GM21367 (cell line): ENCODE data around the gene IGSF23.

Source experiments
- ATAC-seq: cut with Tn5 transposase; IDR thresholded peaks from one replicate; pipeline ENCODE4 v1.9.1; 2021; ENCODE audit not compliant: unreplicated experiment

Gene IGSF23, protein sequence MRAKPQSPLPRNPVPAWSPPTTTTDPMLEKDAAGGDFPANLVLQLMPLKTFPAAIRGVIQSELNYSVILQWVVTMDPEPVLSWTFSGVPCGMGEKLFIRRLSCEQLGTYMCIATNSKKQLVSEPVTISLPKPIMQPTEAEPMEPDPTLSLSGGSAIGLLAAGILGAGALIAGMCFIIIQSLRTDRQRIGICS

DNA sequence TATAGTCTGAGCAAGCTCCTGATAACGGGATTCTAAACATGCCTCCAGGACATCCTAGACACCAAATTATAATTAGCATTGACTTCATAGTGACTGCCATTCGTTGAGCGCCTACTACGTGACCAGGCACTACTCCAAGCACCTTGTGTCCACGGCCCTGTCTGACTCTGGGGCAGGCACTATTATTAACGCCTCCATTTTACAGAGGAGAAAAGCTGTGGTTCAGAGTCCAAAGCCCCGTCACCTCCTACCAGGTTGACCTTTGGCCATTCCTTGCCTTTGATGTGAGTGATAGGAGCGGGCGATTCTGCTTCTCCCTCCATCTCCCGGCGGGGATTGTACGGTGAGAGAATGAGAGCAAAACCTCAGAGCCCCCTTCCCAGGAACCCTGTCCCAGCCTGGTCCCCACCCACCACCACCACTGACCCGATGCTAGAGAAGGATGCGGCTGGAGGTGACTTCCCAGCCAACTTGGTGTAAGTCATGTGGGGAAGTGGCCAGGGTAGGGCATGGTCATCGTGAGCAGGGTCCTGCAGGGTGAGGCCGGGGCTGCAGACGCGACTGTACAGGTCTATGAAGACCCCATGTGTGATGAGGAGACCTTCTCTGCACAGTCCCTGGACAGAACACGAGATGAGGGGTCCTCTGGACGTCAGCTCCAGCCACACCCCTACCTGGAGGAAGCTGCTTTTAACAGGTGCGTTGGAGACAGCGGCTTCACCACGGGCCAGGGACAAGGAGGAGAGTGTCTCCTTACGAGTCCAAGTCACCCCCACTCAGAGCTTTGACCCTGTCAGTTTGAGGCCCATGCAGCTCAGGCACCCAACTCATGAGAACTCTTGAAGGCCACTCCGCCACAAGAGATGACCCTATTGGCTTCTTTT, at the start of gene IGSF23:
TSS of gene IGSF23 (plus strand) at position 269 of the 884 bp plus-strand sequence. CDS start at position 352, 83 bp downstream.
- no peak for ATAC-seq

DNA sequence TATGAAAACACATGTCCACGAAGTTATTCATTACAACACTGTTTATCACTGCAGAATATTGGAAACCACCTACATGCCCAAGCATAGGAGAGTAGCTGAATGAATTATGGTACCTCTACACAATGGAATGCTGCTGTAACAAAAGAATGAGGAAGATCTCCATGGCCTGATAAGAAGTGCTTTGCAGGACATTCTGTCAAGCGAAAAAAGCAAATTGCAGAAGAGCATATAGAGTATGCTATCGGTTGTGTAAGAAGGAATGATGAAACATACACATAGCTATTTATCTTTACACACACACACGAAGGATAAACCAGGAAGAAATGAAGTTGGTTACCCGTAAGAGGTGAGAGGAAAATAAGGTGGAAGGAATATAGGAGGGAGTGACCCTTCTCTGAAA, 46.4 kb upstream of the IGSF23 start:
- no peak for ATAC-seq

DNA sequence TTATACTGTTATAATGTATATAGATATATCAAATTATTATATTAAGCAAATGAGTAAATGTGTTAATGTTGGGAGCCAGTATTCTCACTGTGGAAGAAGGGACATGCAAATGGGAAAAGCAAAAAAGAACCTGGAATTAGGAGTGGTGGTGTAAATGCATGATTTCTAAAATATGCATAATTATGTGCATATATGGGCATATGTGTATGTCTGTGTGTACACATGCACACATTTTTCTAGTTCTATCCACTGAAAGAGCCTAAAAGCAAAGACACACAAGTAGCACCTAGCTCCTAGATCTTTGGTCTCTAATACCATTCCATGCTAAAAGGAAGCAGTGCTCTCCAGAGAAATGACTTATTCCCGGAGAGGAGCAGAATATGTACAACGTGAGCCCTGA, 45.6 kb upstream of the IGSF23 start:
- no peak for ATAC-seq

DNA sequence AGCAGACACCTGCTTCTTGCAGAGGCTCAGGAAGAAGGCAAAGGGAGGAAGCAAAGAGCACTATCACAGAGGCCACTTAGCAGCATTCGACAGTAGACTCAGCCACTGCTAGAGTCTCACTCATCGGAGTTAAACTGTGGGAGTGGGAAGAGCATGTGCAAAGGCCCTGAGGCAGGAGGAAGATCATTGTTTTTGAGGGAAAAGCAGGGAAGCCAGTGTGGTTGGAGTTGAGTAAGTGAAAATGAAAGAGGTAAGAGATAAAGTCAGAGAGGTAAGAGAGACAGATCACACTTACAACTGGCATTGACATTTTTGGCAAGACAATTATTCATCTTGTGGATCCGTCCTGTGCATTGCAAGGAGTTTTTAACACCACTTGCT, 42.8 kb upstream of the IGSF23 start:
- ATAC-seq = no peak

DNA sequence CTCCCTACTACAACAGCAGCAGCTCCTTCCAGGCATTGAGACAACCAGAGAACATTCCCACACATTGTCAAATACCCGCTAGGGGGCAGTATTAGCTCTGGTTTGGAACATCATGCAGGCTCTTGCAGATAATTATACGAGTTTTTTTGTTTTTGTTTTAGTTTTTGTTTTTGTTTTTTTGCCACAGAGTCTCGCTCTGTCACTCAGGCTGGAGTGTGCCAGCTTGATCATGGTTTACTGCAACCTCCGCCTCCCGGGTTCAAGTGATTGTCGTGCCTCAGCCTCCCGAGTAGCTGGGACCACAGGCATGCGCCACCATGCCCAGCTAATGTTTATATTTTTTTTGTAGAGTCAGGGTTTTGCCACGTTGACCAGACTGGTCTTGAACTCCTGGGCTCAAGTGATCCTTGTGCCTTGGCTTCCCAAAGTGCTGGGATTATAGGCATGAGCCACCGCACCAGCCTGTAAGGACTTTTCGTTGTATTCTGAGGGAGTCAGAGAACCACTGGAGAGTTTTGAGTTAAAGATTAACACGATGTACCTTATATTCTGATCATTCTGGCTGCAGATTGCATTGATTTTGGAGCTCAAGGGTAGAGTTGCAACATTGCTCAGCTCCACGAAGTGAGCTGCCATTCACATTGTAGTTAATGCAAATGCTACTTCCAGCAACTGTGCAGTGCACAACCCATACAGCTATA, 42.2 kb upstream of the IGSF23 start:
- no peak for ATAC-seq

DNA sequence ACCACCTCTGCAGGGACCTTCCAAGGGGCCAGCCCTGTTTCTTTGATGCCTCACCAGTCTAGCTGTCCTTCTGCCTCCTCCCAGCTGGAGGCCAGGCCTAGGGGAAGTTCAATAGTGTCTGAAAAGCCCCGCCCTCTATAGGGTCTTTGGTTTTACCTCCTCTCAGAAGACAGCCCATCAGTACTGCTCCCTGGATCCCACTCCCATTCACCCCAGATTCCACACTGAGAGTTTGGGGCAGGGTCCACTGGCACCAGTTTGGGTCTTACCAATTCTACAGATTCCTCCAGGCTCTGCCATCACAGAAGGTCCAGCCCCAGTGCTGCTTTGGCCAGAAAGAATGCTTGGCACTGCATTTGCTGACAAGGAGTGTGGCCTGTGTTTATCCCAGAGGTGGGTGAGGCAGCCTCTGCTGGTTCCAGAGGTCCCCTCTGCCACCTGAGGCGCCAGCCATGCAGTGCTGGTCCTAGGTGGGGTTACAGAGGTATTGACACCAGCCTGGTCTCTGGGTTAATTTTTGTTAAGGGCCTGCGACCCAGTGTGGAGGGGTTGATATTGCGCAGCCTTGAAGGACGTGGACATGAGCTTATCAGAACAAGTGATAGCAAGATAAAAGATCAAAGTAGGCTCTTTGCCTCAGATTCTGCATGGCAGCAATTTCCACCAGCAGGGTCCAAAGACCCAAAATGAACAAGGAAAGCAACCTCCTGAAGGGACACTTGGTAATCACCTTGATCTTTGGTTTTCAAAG, 41.4 kb upstream of the IGSF23 start:
- no peak for ATAC-seq

DNA sequence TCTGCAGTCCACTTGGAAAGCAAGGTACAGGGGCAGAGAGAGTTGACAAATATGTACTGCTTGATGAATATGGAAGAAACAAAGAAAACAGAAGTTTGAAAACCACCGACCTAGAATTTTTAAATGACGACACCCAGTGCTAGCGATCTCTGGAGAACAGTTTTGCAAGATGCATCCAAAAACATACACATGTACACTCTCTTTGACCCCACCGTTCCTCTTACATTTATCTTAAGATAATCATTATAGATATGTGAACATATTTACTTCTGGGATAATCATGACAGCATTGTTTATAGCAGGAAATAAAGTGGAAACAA, 40.8 kb upstream of the IGSF23 start:
- no peak for ATAC-seq

DNA sequence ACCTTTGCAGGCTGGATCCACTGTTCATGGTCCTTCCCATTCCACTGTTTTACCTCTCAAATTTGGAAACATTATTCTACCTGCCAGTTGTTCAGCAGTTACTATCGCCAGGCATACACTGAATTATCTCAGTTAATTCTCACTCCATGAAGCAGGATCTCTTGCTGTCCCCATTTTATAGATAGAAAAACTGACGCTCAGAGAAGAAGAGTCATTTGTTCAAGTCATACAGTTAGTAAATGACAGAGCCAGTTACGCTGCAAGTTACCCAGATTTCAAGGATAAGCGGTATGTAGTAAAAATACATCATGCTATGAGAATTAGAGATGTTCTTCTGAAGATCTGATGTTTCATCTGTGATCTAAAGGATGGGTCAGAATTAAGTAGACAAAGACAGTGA, 40.2 kb upstream of the IGSF23 start:
- no peak for ATAC-seq

DNA sequence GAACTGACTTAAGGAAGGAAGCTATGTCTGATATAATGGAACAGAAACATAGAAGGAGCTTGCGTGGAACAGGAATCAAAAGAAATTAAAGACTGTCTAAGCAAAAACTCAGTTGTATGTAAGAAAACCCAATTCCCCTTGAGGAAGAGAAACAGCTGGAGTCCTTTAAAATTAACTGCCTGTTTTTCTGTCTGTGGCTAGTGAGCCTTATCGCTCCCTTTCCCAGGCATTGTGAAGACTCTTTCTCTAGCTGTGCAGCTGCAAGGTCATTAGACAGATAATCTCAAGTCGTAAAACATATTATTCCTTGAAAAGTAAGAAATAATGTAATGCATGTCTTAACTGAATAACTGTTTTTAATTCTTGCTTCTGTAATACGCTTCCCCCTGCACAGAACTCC, 39.7 kb upstream of the IGSF23 start:
- ATAC-seq = no peak

DNA sequence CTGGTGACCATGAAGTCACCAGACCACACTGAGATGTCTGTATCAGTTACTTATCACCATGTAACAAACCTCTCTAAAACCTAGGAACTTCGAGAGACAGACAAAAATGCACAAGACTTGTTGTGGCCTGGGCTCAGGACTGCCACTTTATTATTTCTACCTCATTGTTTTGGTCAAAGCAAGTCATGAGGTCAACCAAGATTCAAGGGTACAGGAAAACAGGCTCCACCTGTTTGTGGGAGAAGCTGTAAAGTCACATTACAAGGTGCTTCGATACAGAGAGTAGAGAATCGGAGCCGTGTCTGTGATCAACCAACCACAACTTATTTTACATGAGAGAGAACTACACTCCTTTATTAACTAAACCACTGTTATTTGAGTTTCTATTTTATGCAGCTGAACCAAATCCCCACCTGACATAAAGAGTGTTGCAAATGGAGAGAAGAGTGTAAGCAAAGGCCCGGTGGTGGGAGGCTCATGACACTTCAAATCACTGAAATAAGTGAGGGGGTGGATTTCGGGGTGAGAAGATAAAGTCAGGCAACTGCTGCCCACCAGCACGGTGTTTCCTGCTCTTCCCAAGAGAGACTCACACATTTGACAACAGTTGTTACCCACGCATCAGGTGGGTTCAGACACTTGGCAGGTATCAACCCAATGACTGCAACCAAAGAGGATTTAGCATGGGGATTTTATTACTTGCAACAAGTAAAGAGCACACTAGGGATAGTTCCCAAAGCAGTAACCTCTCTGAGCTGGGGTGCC, 39.0 kb upstream of the IGSF23 start:
- no peak for ATAC-seq

DNA sequence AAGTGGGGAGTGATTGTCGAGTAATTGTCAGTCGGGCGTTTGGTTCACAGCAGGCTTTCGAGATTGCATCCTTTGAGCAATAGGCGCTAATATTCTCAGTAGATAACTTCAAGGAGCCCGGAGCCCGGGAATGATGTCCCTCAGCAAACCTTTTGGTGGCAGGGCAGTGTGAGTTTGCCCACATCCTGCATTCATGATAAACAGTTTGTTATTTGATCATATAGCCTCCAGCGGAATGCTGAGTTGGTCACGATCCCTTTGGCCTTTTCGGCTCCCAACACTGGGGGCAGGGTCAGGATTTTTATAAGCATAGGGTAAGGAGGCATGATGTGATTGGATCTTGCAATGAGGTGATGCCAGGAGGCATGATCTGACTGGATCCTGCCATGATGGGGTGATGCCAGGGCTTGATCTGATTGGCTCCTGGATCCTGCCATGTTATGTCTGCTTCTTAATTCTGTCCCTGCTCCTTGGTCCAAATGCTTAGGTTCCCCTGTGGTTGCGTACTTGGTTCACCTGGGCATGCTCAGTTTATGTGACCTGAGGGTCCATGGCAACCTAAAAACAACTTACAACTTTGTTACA, 38.2 kb upstream of the IGSF23 start:
- no peak for ATAC-seq

DNA sequence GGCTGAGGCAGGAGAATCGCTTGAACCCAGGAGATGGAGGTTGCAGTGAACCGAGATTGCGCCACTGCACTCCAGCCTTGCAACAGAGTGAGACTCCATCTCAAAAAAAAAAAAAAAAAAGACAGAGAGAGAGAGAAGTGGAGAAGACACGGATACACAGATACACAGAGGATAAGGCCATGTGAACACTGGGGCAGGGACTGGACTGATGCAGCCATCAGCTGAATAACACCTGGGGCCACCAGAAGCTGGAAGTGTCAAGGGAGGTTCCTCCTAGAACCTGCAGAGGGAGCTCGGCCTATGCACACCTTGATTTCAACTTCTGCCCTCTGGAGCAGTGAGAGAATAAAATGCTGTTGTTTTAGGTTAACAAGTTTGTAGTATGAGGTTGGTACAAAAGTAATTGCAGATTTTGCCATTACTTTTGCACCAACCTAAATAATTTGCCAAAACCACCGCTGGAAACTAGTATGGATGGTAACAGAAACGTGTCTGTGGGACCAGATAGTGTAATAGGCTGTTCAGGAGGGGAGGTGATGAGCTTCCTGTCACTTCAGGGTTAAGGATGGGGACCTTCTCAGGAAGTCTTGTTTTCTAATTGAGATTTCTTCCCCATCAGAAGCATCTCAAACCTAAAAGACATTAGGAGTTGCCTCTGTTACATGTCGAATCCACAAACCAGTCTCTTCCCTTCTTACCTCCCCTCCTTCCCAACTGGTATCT, 36.4 kb upstream of the IGSF23 start:
- ATAC-seq = no peak

DNA sequence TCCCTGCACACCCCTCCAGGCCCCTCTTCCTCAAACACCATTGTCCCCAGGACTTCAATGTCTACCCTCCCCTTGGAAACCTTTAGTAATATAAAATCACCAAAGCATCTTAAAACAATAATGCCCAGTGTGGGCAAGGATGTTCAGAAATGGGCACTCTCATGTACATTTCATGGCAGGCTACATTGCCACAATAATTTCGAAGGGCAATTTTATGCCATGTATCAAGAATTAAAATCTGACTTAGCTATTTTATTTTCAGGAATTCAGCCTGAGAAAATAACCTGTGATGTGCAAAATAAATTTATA, 35.8 kb upstream of the IGSF23 start:
- ATAC-seq = no peak

DNA sequence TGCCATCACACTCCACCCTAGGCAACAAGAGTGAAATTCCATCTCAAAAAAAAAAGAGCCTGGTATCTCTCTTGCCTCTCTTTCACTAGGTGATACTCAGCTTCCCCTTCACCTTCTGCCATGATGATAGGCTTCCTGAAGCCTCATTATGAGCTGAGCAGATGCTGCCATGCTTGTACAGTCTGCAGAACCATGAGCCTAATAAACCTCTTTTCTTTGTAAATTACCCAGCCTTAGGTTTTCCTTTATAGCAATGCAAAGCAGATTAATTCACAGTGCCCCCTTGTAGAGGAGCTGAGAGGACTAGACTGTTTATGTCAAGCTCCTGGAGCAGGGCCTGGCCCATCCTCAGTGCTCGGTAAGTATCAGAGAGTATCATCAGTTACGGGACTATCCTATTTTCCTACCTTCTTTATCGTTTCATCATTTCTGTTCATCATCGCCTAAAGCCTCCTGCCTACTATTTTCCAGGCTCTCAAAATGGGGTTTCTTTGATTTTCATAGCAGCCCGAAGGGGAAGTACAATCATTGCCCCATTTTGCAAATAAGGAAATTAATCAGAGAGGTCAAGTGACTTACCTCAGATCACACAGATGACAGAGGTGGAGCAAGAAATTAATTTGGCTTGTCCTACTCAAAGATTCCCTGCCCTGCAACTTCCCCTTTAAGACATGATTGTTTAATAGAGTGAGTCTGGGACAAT, 33.5 kb upstream of the IGSF23 start:
- ATAC-seq = no peak

DNA sequence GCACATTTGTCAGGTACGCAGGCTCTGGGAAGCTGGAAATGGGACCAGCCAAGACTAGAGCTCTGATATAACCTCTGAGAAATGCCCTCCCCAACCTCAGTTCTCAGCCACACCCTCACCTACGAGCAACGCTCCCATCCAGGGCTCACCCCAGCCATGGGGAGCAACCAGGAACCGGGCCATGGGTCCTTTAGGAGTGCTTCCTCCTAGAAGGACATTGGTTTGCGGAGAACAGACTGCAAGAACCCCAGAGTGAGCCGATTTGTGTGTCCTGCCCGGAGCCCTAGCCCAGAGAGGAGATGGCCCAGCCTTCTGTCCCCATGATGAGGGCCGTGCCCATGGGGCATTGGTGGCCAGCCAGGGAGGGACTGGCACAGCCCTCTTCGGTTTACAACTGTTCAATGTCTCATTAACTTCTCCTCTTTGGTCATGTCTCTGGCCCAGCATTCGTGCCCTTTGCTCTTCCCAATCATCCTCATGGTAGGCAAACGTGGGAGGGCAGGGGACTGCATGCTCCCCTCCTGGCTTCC, 32.9 kb upstream of the IGSF23 start:
- no peak for ATAC-seq

DNA sequence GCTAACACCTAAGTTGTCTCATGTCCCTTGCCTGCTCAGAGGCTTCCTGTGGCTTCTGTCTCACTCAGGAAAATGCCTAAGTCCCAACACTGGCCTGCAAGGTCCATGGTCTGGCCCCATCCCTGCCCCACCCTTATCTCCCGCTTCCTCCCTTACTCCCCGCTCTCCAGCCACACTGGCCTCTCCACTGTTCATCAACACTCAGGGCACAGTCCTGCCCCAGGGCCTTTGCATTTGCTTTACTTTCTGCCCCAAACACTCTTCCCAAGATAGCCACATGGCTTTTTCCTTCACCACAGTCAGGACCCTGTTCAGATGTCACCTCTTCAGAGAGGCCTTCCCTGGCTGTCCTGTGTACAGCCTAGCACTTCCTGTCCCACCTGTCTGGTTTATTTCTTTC, 32.1 kb upstream of the IGSF23 start:
- no peak for ATAC-seq

DNA sequence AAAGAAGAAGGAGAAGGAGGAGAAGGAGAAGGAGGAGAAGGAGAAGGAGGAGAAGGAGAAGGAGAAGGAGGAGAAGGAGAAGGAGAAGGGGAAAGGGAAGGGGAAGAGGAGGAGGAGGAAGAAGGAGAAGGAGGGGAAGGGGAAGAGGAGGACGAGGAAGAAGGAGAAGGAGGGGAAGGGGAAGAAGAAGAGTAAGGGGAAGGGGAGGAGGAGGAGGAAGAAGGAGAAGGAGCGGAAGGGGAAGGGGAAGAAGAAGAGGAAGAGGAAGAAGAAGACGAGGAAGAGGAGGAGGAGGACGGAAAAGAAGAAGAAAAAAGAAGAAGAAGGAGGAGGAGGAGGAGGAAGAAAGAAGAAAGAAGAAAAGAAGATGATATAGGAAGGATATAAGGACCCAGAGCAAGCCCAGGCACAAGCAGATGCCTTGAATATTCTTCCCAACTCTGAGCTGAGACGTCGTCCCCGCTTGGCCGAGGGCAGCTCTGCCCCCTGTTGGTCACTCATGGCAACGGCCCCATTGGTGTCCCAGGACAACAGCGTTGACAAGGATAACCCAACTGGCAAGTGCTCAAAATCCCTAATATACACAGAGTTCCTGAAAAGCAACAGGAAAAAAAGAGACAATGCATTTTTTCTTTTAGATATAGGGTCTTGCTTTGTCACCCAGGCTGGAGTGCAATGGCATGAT, 30.6 kb upstream of the IGSF23 start:
- ATAC-seq = no peak

DNA sequence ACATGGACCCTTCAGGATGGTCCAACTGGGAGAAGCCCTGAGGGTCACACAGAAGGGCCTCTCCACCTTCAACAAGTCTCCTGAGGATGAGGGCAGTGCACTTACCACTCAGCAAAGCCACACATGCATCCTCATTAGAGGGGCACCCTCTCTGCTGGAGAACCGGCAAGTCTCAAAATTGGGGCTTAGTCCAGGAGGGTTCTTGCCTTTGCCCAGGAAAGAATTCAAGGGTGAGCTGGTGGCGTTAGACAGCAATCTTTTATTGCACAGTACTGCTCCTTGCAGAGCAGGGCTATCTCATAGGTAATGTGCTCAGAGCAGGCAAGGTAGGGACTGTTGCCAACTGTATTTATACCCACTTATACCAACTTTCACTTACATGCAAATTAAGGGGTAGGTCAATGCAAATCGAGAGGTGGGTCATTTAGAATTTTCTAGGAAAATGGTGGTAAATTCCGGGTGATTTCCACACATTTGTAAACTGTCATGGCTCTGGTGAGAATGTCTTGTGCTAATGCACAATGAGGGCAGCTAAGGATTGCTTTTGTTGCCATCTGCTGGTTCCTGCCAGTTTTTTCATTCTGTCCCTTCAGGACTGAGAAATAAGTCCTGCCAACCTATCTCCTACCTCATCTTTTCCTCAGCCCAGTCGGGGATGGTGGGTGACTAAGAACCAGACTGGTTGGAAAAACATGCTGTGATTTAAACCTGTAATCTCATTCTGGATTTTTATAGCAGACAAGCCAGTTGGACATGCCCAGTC, 27.8 kb upstream of the IGSF23 start:
- ATAC-seq = no peak
